Liver (tissue), 9 donors: Measurements from ENCODE around the gene HS6ST3. TPM values are rescaled to one million over a fixed set of nuclear protein-coding genes. Genes with fewer than 3 reads are reported as not detected.

Experiments used
- DNase-seq: peaks from one replicate; pipeline ENCODE4 v3.0.0-alpha.2; 2017; ENCODE audit warnings: low spot score
- H3K27ac ChIP-seq, 2 donors: one replicate each; pipeline ENCODE4 v1.7.0; 2013; ENCODE audit warnings: inconsistent platforms in 2 of 2, low read length in 2 of 2, control low read depth in 1 of 2, low read depth in 1 of 2, mild to moderate bottlenecking in 1 of 2
- H3K27me3 ChIP-seq, 4 donors: one replicate each; pipeline versions ENCODE4 v1.6.1 to v1.7.0; 2013; ENCODE audit warnings: low read length in 3 of 4, inconsistent platforms in 1 of 4, mild to moderate bottlenecking in 1 of 4, moderate library complexity in 1 of 4; ENCODE audit not compliant: control insufficient read depth in 4 of 4, insufficient read depth in 4 of 4
- H3K36me3 ChIP-seq, 4 donors: one replicate each; pipeline versions ENCODE4 v1.6.1 to v1.7.0; 2013; ENCODE audit warnings: low read length in 3 of 4, mild to moderate bottlenecking in 3 of 4, low read depth in 1 of 4, moderate library complexity in 1 of 4; ENCODE audit not compliant: control insufficient read depth in 4 of 4, insufficient read depth in 3 of 4
- H3K4me1 ChIP-seq, 4 donors: one replicate each; pipeline versions ENCODE4 v1.6.1 to v1.7.0; 2013; ENCODE audit warnings: low read length in 3 of 4, mild to moderate bottlenecking in 3 of 4, moderate library complexity in 1 of 4; ENCODE audit not compliant: control insufficient read depth in 4 of 4, insufficient read depth in 4 of 4
- H3K4me3 ChIP-seq, 3 donors: one replicate each; pipeline versions ENCODE4 v1.6.1 to v1.7.0; 2013; ENCODE audit warnings: low read length in 3 of 3, control low read depth in 1 of 3, low read depth in 1 of 3, mild to moderate bottlenecking in 1 of 3
- H3K9ac ChIP-seq, 2 donors: one replicate each; pipeline ENCODE4 v1.7.0; 2013; ENCODE audit warnings: low read length in 2 of 2, mild to moderate bottlenecking in 2 of 2, moderate library complexity in 2 of 2, control low read depth in 1 of 2, low read depth in 1 of 2
- H3K9me3 ChIP-seq, 4 donors: one replicate each; pipeline versions ENCODE4 v1.6.1 to v1.7.0; 2013; ENCODE audit warnings: low read length in 3 of 4; ENCODE audit not compliant: control insufficient read depth in 4 of 4
- EGR1 ChIP-seq, 2 donors: IDR thresholded peaks; 2 replicates each; pipeline ENCODE4 v1.6.1; 2016 to 2018; ENCODE audit warnings: antibody characterized with exemption in 2 of 2, low read depth in 2 of 2
- FOXA1 ChIP-seq: IDR thresholded peaks from 2 replicates; pipeline ENCODE4 v1.6.1; 2016; ENCODE audit warnings: antibody characterized with exemption
- FOXA2 ChIP-seq: IDR thresholded peaks from 2 replicates; pipeline ENCODE4 v1.6.1; 2016; ENCODE audit warnings: antibody characterized with exemption
- HNF4G ChIP-seq: IDR thresholded peaks from 2 replicates; pipeline ENCODE4 v1.6.1; 2016; ENCODE audit warnings: antibody characterized with exemption
- MAX ChIP-seq: IDR thresholded peaks from 2 replicates; pipeline ENCODE4 v1.6.1; 2016; ENCODE audit warnings: antibody characterized with exemption
- NR2F2 ChIP-seq: IDR thresholded peaks from 2 replicates; pipeline ENCODE4 v1.6.1; 2016; ENCODE audit warnings: antibody characterized with exemption
- RAD21 ChIP-seq, 2 donors: IDR thresholded peaks; 2 replicates each; pipeline ENCODE4 v1.6.1; 2016; ENCODE audit warnings: antibody characterized with exemption in 2 of 2, mild to moderate bottlenecking in 2 of 2
- RXRA ChIP-seq, 2 donors: IDR thresholded peaks; 2 replicates each; pipeline ENCODE4 v1.6.1; 2017 to 2018; ENCODE audit warnings: antibody characterized with exemption in 2 of 2, mild to moderate bottlenecking in 1 of 2
- SP1 ChIP-seq: IDR thresholded peaks from 2 replicates; pipeline ENCODE4 v1.6.1; 2018; ENCODE audit warnings: antibody characterized with exemption, mild to moderate bottlenecking
- YY1 ChIP-seq: IDR thresholded peaks from 2 replicates; pipeline ENCODE4 v1.6.1; 2016; ENCODE audit warnings: antibody characterized with exemption, mild to moderate bottlenecking
- ZBTB33 ChIP-seq: IDR thresholded peaks from 2 replicates; pipeline ENCODE4 v1.6.1; 2016; ENCODE audit warnings: antibody characterized with exemption
- WGBS: extraction: QIAGEN DNeasy Blood & Tissue Kit; methylation state at CpG from one replicate; pipeline ENCODE4 v1.1.7; 2013; 5-methylcytosine and 5-hydroxymethylcytosine counted together
- polyA plus RNA-seq, 2 donors: library from polyadenylated mRNA; stranded (reverse) in 1 of 2; unstranded in 1 of 2; fragments of 200-250 nt in 1 of 2; fragments of >200 nt in 1 of 2; fragmentation: Nextera tagmentation in 1 of 2; extraction: Ambion mirVana in 1 of 2; gene quantifications; one replicate each; pipeline versions ENCODE4 v1.2.1 to v1.2.3, GENCODE V29; 2013 to 2015
- total RNA-seq, 2 donors: library from RNA; depleted of rRNA; stranded (reverse); fragments of >200 nt; gene quantifications; one replicate each; pipeline ENCODE4 v1.2.3, GENCODE V29; 2014
- TF ChIP-seq, protein P1 (sequence below): fragments of 150-350 bp; IDR thresholded peaks from 2 replicates; pipeline ENCODE4 v1.5.1; 2017; ENCODE audit warnings: improper control_type of control experiment, low read depth, low read length; ENCODE audit not compliant: missing input control
- donor health status: healthy.
- donor health status: healthy.
- donor health status: healthy.
- donor health status: healthy.
- donor health status: healthy.

Gene HS6ST3
- total and polyA plus RNA-seq, 4 donors, result under 0.01 TPM; not detected in 3

GRCh38 chr13:96161141-96161540 is 71.2 kb downstream of the HS6ST3 start (continued):
- TF ChIP-seq, protein P1, sequence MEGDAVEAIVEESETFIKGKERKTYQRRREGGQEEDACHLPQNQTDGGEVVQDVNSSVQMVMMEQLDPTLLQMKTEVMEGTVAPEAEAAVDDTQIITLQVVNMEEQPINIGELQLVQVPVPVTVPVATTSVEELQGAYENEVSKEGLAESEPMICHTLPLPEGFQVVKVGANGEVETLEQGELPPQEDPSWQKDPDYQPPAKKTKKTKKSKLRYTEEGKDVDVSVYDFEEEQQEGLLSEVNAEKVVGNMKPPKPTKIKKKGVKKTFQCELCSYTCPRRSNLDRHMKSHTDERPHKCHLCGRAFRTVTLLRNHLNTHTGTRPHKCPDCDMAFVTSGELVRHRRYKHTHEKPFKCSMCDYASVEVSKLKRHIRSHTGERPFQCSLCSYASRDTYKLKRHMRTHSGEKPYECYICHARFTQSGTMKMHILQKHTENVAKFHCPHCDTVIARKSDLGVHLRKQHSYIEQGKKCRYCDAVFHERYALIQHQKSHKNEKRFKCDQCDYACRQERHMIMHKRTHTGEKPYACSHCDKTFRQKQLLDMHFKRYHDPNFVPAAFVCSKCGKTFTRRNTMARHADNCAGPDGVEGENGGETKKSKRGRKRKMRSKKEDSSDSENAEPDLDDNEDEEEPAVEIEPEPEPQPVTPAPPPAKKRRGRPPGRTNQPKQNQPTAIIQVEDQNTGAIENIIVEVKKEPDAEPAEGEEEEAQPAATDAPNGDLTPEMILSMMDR, result no peak
- no peak for TF ChIP-seq RXRA (IDR thresholded peaks at IDR 0.05)
- no peak for TF ChIP-seq HNF4G
- TF ChIP-seq SP1, result no peak
- no peak for TF ChIP-seq FOXA1

- no peak overlapping the region for H3K4me3 ChIP-seq
- peaks cover 0 to 6% (median 0%) of the 10 kb centered on the region in 4 donors for H3K27me3 ChIP-seq
- no peak overlapping the region for H3K9ac ChIP-seq
- no peaks in the 10 kb centered on the region for H3K4me1 ChIP-seq
- no peak overlapping the region for H3K27ac ChIP-seq
- WGBS, result 90% methylated on average over 1 of the region's 1 CpG
- no peak for DNase-seq
- H3K36me3 ChIP-seq, result no peaks in the 10 kb centered on the region
- TF ChIP-seq RXRA (IDR thresholded peaks at IDR 0.05), result no peak
- TF ChIP-seq NR2F2, result no peak
- H3K9me3 ChIP-seq, result no peaks in the 10 kb centered on the region
Observed at GRCh38 chr13:96165840-96166239, 75.9 kb downstream of the HS6ST3 start.

GRCh38 chr13:96172066-96172465 is 82.2 kb downstream of the HS6ST3 start:
- H3K9me3 ChIP-seq, result no peaks in the 10 kb centered on the region
- H3K4me3 ChIP-seq, result no peak overlapping the region
- H3K27ac ChIP-seq, result no peak overlapping the region
- no peak overlapping the region for H3K9ac ChIP-seq
- H3K27me3 ChIP-seq, result peaks cover 0 to 3% (median 0%) of the 10 kb centered on the region in 4 donors
- no peak for DNase-seq
- 66% methylated on average over 1 of the region's 1 CpG for WGBS
- H3K4me1 ChIP-seq, result no peaks in the 10 kb centered on the region
- H3K36me3 ChIP-seq, result no peaks in the 10 kb centered on the region
- no peak for TF ChIP-seq ZBTB33
- no peak for TF ChIP-seq NR2F2
- no peak for TF ChIP-seq FOXA2
- no peak for TF ChIP-seq FOXA1
- TF ChIP-seq MAX, result no peak
- no peak for TF ChIP-seq EGR1 (IDR thresholded peaks at IDR 0.05; ENCODE audit: low read depth in 2 of 2)
- TF ChIP-seq YY1, result no peak

GRCh38 chr13:96178759-96179158 is 88.9 kb downstream of the HS6ST3 start:
- 76% methylated on average over 1 of the region's 1 CpG for WGBS
- no peak overlapping the region for H3K9ac ChIP-seq
- TF ChIP-seq RAD21 (IDR thresholded peaks at IDR 0.05) (no peak), RXRA (IDR thresholded peaks at IDR 0.05) (no peak), MAX (no peak)
- TF ChIP-seq, protein P1, result no peak
- no peaks in the 10 kb centered on the region for H3K36me3 ChIP-seq
- no peak overlapping the region for H3K4me3 ChIP-seq
- DNase-seq, result no peak
- no peaks in the 10 kb centered on the region for H3K27me3 ChIP-seq
- H3K4me1 ChIP-seq, result no peaks in the 10 kb centered on the region
- no peak overlapping the region for H3K27ac ChIP-seq
- no peaks in the 10 kb centered on the region for H3K9me3 ChIP-seq
